Measurements from ENCODE around the gene TEC.
A peak's percentile ranks its signal among the peaks of the same experiment; 100 is the strongest.

The TEC gene

GRCh38 chr4:48196758-48197504, 72.7 kb downstream of the TEC start:
- Histone ChIP-seq H3K4me2 (ENCODE audit: low read depth, low read length) (peak overlapping the region; percentile 86), H3K36me3 (replicated peaks; ENCODE audit: insufficient read depth, low read length) (no peaks in the 10 kb centered on the region; the same call in 1 of the 2 replicates), H3K4me3 (ENCODE audit: low read length) (peak overlapping the region; percentile 86), H2AFZ (ENCODE audit: low read length) (no peak overlapping the region), H3K9ac (ENCODE audit: low read length) (peak overlapping the region; percentile 99), H3K79me2 (ENCODE audit: low read length) (peaks cover 97% of the 10 kb centered on the region), H3F3A (ENCODE audit: insufficient read depth, low read length) (peaks cover 61% of the 10 kb centered on the region), H3K27ac (ENCODE audit: low read length) (peak overlapping the region; percentile 98), H3K4me1 (ENCODE audit: low read length) (peaks cover 53% of the 10 kb centered on the region), H3K9me2 (replicated peaks; ENCODE audit: insufficient read depth, low read length) (no peaks in the 10 kb centered on the region), H3K27me3 (replicated peaks; ENCODE audit: insufficient read depth, low read length) (no peaks in the 10 kb centered on the region), H4K20me1 (ENCODE audit: insufficient read depth, low read length) (no peaks in the 10 kb centered on the region), H3K9me3 (replicated peaks; ENCODE audit: insufficient read depth, low read length) (no peaks in the 10 kb centered on the region)
- TF ChIP-seq EZH2 (optimal IDR thresholded peaks at IDR 0.05; ENCODE audit: low read depth, low read length) (no peak), CTCF (IDR thresholded peaks at IDR 0.05; ENCODE audit: low read length) (no peak), EZH2phosphoT487 (IDR thresholded peaks at IDR 0.05; ENCODE audit: low read length) (no peak)
- peak; percentile 87 for DNase-seq

GRCh38 chr4:48195853-48196252, 73.8 kb downstream of the TEC start:
- Histone ChIP-seq H3K9me2 (replicated peaks; ENCODE audit: insufficient read depth, low read length) (no peaks in the 10 kb centered on the region), H3K79me2 (ENCODE audit: low read length) (peaks cover 97% of the 10 kb centered on the region), H3K9me3 (replicated peaks; ENCODE audit: insufficient read depth, low read length) (no peaks in the 10 kb centered on the region), H3K27ac (ENCODE audit: low read length) (peak overlapping the region; percentile 98), H3K4me1 (ENCODE audit: low read length) (peaks cover 49% of the 10 kb centered on the region), H4K20me1 (ENCODE audit: insufficient read depth, low read length) (no peaks in the 10 kb centered on the region), H3K4me3 (ENCODE audit: low read length) (peak overlapping the region; percentile 86), H3K27me3 (replicated peaks; ENCODE audit: insufficient read depth, low read length) (no peaks in the 10 kb centered on the region), H3K4me2 (ENCODE audit: low read depth, low read length) (peak overlapping the region; percentile 86), H3K36me3 (replicated peaks; ENCODE audit: insufficient read depth, low read length) (no peaks in the 10 kb centered on the region; the same call in 1 of the 2 replicates), H3F3A (ENCODE audit: insufficient read depth, low read length) (peaks cover 64% of the 10 kb centered on the region), H2AFZ (ENCODE audit: low read length) (no peak overlapping the region), H3K9ac (ENCODE audit: low read length) (peak overlapping the region; percentile 99)
- DNase-seq, result no peak
- TF ChIP-seq EZH2phosphoT487 (IDR thresholded peaks at IDR 0.05; ENCODE audit: low read length) (no peak), EZH2 (optimal IDR thresholded peaks at IDR 0.05; ENCODE audit: low read depth, low read length) (no peak)

- Histone ChIP-seq H2AFZ (ENCODE audit: low read length) (no peak overlapping the region), H3K9me2 (replicated peaks; ENCODE audit: insufficient read depth, low read length) (no peaks in the 10 kb centered on the region), H3K79me2 (ENCODE audit: low read length) (peaks cover 97% of the 10 kb centered on the region), H3K4me3 (ENCODE audit: low read length) (peak overlapping the region; percentile 86), H4K20me1 (ENCODE audit: insufficient read depth, low read length) (peaks cover 2% of the 10 kb centered on the region; the same call in 1 of the 2 replicates), H3K27me3 (replicated peaks; ENCODE audit: insufficient read depth, low read length) (no peaks in the 10 kb centered on the region), H3K9me3 (replicated peaks; ENCODE audit: insufficient read depth, low read length) (no peaks in the 10 kb centered on the region), H3K36me3 (replicated peaks; ENCODE audit: insufficient read depth, low read length) (no peaks in the 10 kb centered on the region; the same call in 1 of the 2 replicates), H3K9ac (ENCODE audit: low read length) (peak overlapping the region; percentile 99), H3K27ac (ENCODE audit: low read length) (peak overlapping the region; percentile 98), H3K4me2 (ENCODE audit: low read depth, low read length) (peak overlapping the region; percentile 86), H3F3A (ENCODE audit: insufficient read depth, low read length) (peaks cover 64% of the 10 kb centered on the region), H3K4me1 (ENCODE audit: low read length) (peaks cover 49% of the 10 kb centered on the region)
- peak; percentile 57 for DNase-seq
- TF ChIP-seq CTCF (IDR thresholded peaks at IDR 0.05; ENCODE audit: low read length), result no peak
Observed at GRCh38 chr4:48195374-48195773, 74.3 kb downstream of the TEC start.

GRCh38 chr4:48194971-48195370, 74.7 kb downstream of the TEC start:
- H3K9me3 ChIP-seq (replicated peaks; ENCODE audit: insufficient read depth, low read length), result no peaks in the 10 kb centered on the region

More at GRCh38 chr4:48194971-48195370, 74.7 kb downstream of the TEC start:
- peaks cover 6% of the 10 kb centered on the region; the same call in 1 of the 2 replicates for H4K20me1 ChIP-seq (ENCODE audit: insufficient read depth, low read length)
- no peaks in the 10 kb centered on the region for H3K9me2 ChIP-seq (replicated peaks; ENCODE audit: insufficient read depth, low read length)
- H2AFZ ChIP-seq (ENCODE audit: low read length), result no peak overlapping the region
- H3K27me3 ChIP-seq (replicated peaks; ENCODE audit: insufficient read depth, low read length), result no peaks in the 10 kb centered on the region
- peaks cover 68% of the 10 kb centered on the region for H3F3A ChIP-seq (ENCODE audit: insufficient read depth, low read length)
- no peaks in the 10 kb centered on the region; the same call in 1 of the 2 replicates for H3K36me3 ChIP-seq (replicated peaks; ENCODE audit: insufficient read depth, low read length)
- peak overlapping the region; percentile 98 for H3K27ac ChIP-seq (ENCODE audit: low read length)
- peak overlapping the region; percentile 99 for H3K9ac ChIP-seq (ENCODE audit: low read length)
- peak overlapping the region; percentile 86 for H3K4me2 ChIP-seq (ENCODE audit: low read depth, low read length)
- peaks cover 97% of the 10 kb centered on the region for H3K79me2 ChIP-seq (ENCODE audit: low read length)
- TF ChIP-seq EZH2 (optimal IDR thresholded peaks at IDR 0.05; ENCODE audit: low read depth, low read length) (no peak), EZH2phosphoT487 (IDR thresholded peaks at IDR 0.05; ENCODE audit: low read length) (no peak), CTCF (IDR thresholded peaks at IDR 0.05; ENCODE audit: low read length) (no peak)
- DNase-seq, result no peak
- peaks cover 49% of the 10 kb centered on the region for H3K4me1 ChIP-seq (ENCODE audit: low read length)
- H3K4me3 ChIP-seq (ENCODE audit: low read length), result peak overlapping the region; percentile 86

All from MM.1S (cell line).